ENCODE results near the gene WDR27. TPM values are rescaled to one million over a fixed set of nuclear protein-coding genes. Genes with fewer than 3 reads are reported as not detected.

Gene WDR27
- polyA plus RNA-seq, 1 donor from 2014 or later = 35.8 TPM

GRCh38 chr6:169558774-169559441, 142.9 kb downstream of the WDR27 start:
- no peaks in the 10 kb centered on the region for H3K27me3 ChIP-seq (ENCODE audit: insufficient read depth, low read depth, low read length)
- H3K27ac ChIP-seq (ENCODE audit: low read length) = no peak overlapping the region
- H2AFZ ChIP-seq (ENCODE audit: low read depth, low read length) = no peak overlapping the region
- H3K4me3 ChIP-seq (ENCODE audit: low read length) = no peak overlapping the region
- no peak overlapping the region for H3K9ac ChIP-seq (ENCODE audit: low read length)
- H3K4me2 ChIP-seq (ENCODE audit: low read length) = no peak overlapping the region
- H3F3A ChIP-seq (ENCODE audit: insufficient read depth, low read length, poor library complexity, severe bottlenecking) = no peaks in the 10 kb centered on the region
- no peak for TF ChIP-seq EZH2 (IDR thresholded peaks at IDR 0.05; ENCODE audit: borderline replicate concordance, insufficient read depth, low read length, poor library complexity, severe bottlenecking)
- TF ChIP-seq EP300 (conservative IDR thresholded peaks at IDR 0.05; ENCODE audit: poor library complexity, severe bottlenecking) = no peak
- no peak for TF ChIP-seq REST (IDR thresholded peaks at IDR 0.05; ENCODE audit: borderline replicate concordance)
- TF ChIP-seq MXI1 (conservative IDR thresholded peaks at IDR 0.05; ENCODE audit: poor library complexity, severe bottlenecking) = no peak
- H3K9me2 ChIP-seq (ENCODE audit: insufficient read depth, low read length) = no peaks in the 10 kb centered on the region
- H4K20me1 ChIP-seq (ENCODE audit: insufficient read depth) = no peaks in the 10 kb centered on the region
- H3K36me3 ChIP-seq (ENCODE audit: insufficient read depth, low read length) = no peaks in the 10 kb centered on the region
- H3K9me3 ChIP-seq (ENCODE audit: low read length) = no peaks in the 10 kb centered on the region
- no peaks in the 10 kb centered on the region for H3K79me2 ChIP-seq (replicated peaks; ENCODE audit: insufficient read depth, low read length)

GRCh38 chr6:169558378-169558773, 143.5 kb downstream of the WDR27 start:
- no peaks in the 10 kb centered on the region for H4K20me1 ChIP-seq (ENCODE audit: insufficient read depth)
- H3K9me3 ChIP-seq (ENCODE audit: low read length) = no peaks in the 10 kb centered on the region
- H3K4me3 ChIP-seq (ENCODE audit: low read length) = no peak overlapping the region
- no peaks in the 10 kb centered on the region for H3K9me2 ChIP-seq (ENCODE audit: insufficient read depth, low read length)
- H3K27ac ChIP-seq (ENCODE audit: low read length) = no peak overlapping the region
- H3K27me3 ChIP-seq (ENCODE audit: insufficient read depth, low read depth, low read length) = no peaks in the 10 kb centered on the region
- no peaks in the 10 kb centered on the region for H3F3A ChIP-seq (ENCODE audit: insufficient read depth, low read length, poor library complexity, severe bottlenecking)
- H3K79me2 ChIP-seq (replicated peaks; ENCODE audit: insufficient read depth, low read length) = no peaks in the 10 kb centered on the region
- H3K4me2 ChIP-seq (ENCODE audit: low read length) = no peak overlapping the region
- TF ChIP-seq MXI1 (conservative IDR thresholded peaks at IDR 0.05; ENCODE audit: poor library complexity, severe bottlenecking) (no peak), EP300 (conservative IDR thresholded peaks at IDR 0.05; ENCODE audit: poor library complexity, severe bottlenecking) (no peak), REST (IDR thresholded peaks at IDR 0.05; ENCODE audit: borderline replicate concordance) (no peak), RAD21 (conservative IDR thresholded peaks at IDR 0.05) (no peak), CTCF (IDR thresholded peaks at IDR 0.05; ENCODE audit: poor library complexity, severe bottlenecking) (no peak), SMC3 (conservative IDR thresholded peaks at IDR 0.05; ENCODE audit: poor library complexity) (no peak), TAF1 (IDR thresholded peaks at IDR 0.05; ENCODE audit: low read depth) (no peak), EZH2 (IDR thresholded peaks at IDR 0.05; ENCODE audit: borderline replicate concordance, insufficient read depth, low read length, poor library complexity, severe bottlenecking) (no peak), POLR2AphosphoS5 (IDR thresholded peaks at IDR 0.05) (no peak)
- H3K9ac ChIP-seq (ENCODE audit: low read length) = no peak overlapping the region
- no peaks in the 10 kb centered on the region for H3K36me3 ChIP-seq (ENCODE audit: insufficient read depth, low read length)
- H2AFZ ChIP-seq (ENCODE audit: low read depth, low read length) = no peak overlapping the region

Measured in neural cell (in vitro differentiated cells).